UCSD-AML1 (cell line): ENCODE data around the gene HIRA.

Experiments
- DNase-seq: peaks from one replicate; lab custom pipeline; 2025; ENCODE audit not compliant: unreplicated experiment; lab: John Stamatoyannopoulos, UW

The HIRA gene

GRCh38 chr22:19358195-19358594 lies 73.3 kb downstream of the HIRA start:
- DNase-seq, result no peak

- no peak for DNase-seq
Observed at GRCh38 chr22:19357270-19358105, 74.0 kb downstream of the HIRA start.

- DNase-seq, result no peak
Observed at GRCh38 chr22:19356708-19357269, 74.7 kb downstream of the HIRA start.

- no peak for DNase-seq
Observed at GRCh38 chr22:19355413-19356157, 75.9 kb downstream of the HIRA start.

- DNase-seq, result no peak
Observed at GRCh38 chr22:19354201-19354600, 77.3 kb downstream of the HIRA start.

- DNase-seq, result no peak
Observed at GRCh38 chr22:19353363-19354131, 78.0 kb downstream of the HIRA start.

- no peak for DNase-seq
Observed at GRCh38 chr22:19352766-19353165, 78.8 kb downstream of the HIRA start.

- no peak for DNase-seq
Observed at GRCh38 chr22:19352217-19352616, 79.3 kb downstream of the HIRA start.

- DNase-seq, result no peak
Observed at GRCh38 chr22:19351604-19352003, 79.9 kb downstream of the HIRA start.

GRCh38 chr22:19350947-19351346 lies 80.6 kb downstream of the HIRA start:
- DNase-seq, result no peak

- no peak for DNase-seq
Observed at GRCh38 chr22:19350476-19350859, 81.1 kb downstream of the HIRA start.

GRCh38 chr22:19349778-19350475 lies 81.6 kb downstream of the HIRA start:
- no peak for DNase-seq

- DNase-seq, result no peak
Observed at GRCh38 chr22:19346677-19347265, 84.8 kb downstream of the HIRA start.

- no peak for DNase-seq
Observed at GRCh38 chr22:19344420-19344819, 87.1 kb downstream of the HIRA start.

- DNase-seq, result no peak
Observed at GRCh38 chr22:19343470-19343869, 88.1 kb downstream of the HIRA start.

GRCh38 chr22:19341500-19341899 lies 90.0 kb downstream of the HIRA start:
- no peak for DNase-seq

- DNase-seq, result no peak
Observed at GRCh38 chr22:19337137-19337536, 94.4 kb downstream of the HIRA start.

GRCh38 chr22:19336133-19337075 lies 95.1 kb downstream of the HIRA start:
- DNase-seq, result no peak

- no peak for DNase-seq
Observed at GRCh38 chr22:19331975-19332374, 99.6 kb downstream of the HIRA start.
